ENCODE measurements around the gene HOXB4.

HOXB4 gene

DNA sequence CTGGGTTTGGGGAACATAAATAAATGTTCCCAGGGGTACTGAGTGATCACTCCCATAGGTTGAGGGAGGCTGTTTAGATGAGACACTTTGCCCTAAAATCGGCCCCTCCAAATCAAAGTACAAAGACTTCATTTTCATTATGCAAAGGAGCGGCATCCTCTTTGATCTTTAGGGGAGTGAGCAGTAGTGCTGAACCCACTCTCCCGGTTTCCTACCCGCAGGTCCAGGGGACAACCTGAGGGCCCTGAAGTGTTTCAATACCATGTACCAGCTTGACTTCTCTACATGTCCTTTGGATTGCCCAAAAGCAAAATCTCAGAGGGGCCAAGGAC is 23.0 kb upstream of the HOXB4 start:
- DNase-seq, result no peak

DNA sequence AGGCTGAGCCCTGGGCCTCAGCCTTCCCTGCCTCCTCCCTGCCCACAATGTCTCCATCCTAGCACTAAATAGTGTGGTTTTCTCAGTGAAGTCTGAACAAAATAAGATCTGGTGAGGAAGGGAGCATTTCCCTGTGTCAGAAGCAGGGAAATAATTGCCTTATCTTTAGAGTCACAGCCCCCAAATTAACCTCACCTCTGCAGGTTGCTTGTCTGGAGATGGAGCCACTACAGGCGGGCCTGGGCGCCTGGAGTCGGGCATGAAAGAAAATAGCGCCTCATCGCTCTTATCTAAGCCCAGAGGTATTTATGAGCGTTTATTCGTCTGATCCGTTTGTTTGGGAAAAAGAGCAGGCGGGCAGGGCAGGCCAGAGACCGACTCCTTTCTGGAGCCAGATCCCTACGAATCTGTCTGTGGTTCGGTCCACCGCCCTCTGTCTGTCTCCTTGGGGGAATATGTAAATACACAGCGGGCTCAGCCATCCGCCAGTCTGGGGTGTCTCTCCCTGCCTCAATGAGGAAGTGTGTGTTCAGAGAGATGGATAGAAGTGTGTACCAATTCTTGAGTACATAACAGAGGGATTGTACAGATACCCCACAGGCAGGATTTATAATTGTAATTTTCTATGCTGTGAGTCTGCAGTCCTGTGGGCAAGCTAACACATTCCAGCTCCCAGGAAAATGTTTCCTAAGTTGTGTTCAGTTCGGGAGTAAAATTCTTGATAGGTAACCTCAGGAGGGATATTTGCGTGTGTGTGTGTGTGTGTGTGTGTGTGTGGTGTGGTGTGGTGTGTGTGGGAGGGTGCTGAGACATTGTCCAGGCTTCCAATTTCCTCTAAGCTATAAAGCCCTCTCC is 22.3 kb upstream of the HOXB4 start:
- DNase-seq, result no peak

DNA sequence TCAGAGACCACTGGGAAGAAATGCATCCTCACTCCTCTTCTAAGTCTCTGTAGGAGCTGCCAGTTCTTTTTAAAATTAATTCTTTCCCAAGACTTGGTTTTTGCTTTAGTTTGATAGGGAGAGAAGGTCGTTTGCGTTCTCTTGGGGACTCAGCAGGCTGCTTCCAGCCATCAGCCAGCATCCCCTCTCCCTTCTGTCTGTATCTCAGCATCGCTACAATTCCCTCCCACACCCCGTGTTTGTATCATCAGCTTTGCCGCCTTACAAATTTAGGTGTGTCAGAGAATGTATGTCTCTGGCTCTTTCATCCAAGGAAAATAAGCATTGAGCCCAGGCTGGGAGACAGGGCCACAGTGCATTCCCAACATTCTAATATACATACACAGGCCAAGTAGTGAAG is 21.2 kb upstream of the HOXB4 start:
- DNase-seq, result no peak

DNA sequence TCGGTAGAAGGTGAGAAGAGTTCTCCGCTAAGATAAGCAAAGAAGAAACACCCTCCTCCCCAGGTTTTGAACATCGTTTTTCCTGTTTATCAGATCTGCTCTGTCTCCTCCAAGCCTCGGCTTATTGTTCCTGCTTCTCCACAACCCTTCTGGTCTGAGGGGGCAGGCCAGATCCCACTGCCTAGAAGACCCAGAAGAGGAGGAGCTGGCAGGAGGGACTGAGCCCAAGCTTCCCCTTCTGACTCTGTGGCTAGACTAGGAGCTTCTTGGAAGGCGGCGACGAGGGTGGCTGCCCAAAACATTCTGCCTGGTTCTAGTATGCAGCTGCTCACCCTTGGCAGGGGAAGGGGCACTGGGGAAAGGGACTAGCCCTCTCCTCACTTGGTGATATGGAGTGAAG is 20.6 kb upstream of the HOXB4 start:
- no peak for DNase-seq

DNA sequence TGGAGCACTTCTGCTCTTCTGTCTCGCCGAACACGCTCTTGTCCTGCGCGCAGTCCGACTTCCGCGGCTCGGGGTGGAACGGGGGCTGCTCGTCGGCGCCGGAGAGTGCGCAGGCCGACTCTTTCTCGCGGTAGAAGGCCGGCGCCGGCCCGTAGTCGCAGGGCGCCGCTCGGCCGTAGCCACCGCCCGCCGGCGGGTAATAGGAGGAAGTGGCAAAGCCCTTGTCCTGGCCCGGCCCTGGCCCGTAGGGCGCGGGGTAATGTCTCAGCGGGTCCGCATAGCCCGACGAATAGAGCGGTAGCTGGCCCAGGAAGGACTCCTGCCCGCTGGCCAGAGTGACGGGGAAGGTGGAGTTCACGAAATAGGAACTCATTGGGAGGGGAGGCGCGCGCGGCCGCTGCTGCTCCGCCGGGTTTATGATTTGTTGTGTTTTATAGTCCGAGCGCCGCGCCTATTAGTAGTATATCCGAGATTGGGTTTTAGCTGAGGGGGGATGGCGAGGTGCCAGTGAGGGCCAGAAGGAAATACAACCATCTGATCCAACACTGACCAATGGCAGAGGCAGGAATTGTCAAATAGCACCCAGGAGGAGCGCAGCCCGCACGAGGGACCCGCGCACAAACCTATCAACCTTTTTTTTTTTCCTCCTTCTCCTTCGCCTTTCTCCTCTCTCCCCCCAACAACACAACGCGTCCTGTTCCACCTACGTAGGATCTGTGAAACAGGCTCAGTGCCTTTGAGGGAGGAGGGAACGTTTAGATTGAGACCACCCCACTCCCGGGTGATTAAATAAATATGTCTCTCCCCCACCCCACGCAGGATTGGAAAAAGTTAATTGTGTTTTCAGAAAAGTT is 19.9 kb upstream of the HOXB4 start:
- DNase-seq, result peak; percentile 30 to 38

DNA sequence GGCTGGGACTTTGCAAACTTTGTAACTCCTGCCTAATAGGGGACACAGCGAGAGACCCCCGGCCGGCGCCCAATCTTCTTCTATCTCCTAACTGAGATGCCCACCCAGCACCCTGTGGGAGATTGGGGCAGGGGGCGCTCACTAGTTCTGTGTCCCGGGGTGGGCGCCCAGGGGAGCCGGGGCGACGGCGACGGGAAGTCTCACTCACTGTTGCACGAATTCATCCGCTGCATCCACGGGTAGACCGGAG is 19.3 kb upstream of the HOXB4 start:
- DNase-seq, result no peak

DNA sequence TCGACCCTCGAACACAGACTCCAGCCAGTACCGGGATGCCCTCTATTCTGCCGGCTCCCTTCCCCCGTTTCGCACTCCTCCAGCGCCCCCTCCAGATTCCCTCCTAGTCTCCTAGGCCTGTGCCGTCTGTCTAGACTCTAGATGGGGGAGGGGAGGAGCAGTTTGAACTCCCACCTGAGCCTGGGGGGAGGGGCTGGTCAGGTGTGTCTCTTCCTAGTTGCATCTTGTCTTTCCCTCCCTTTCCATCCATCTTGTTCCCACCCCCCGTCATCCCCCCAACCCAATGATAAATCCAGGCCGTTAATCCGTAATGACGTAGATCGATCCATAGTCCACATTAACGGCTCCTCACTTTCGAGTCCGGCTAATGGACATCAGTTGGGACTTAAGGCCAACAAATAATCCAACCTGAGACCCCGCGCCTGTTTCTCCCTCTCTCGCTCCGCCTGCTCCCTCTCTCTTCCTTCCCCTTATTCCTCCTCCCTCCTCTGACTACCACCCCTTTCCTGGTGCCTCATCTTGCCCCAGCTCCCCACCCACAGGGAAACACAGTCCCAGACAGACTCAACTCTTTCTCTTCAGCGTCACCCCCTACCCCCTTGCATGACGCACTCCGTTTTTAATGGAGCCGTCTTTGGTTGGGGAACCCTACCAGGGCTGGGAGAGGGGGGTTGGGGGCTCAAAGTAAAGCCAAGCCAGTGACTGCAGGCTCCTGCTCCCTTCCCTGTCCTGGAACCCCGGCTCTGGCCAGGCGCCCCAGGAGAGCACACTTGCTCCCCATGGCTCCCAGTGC is 18.8 kb upstream of the HOXB4 start:
- DNase-seq, result no peak

DNA sequence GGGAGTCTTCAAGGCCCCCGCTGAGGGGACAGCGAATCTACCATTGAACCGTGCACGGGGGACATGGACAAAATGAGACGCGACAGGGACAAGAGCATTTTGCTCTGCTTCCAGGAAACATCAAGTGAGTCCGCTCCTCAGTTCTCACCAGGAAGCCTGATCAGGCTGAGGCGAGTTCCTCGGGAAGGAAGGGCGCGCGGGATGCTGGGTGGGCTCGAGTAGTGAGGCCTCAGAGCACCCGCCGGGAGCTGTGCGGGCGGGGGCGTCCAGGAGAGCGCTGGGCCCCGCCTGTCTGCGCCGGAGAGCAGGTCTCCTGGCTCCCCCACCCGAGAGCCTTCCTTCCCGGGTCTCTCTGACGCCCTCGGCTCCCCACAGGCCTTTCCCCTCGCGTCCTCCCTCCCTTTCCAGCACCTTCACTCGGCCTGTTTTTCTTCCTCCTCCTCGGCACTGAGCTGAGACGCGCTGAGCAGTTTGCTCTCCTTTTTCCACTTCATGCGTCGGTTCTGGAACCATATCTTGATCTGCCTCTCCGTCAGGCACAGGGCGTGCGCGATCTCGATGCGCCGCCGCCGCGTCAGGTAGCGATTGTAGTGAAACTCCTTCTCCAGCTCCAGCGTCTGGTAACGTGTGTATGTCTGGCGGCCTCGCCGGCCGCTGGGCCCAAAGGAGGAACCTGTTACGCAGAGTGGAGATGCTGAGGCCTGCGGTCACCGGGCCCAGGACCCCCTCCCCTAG is 18.0 kb upstream of the HOXB4 start:
- no peak for DNase-seq

DNA sequence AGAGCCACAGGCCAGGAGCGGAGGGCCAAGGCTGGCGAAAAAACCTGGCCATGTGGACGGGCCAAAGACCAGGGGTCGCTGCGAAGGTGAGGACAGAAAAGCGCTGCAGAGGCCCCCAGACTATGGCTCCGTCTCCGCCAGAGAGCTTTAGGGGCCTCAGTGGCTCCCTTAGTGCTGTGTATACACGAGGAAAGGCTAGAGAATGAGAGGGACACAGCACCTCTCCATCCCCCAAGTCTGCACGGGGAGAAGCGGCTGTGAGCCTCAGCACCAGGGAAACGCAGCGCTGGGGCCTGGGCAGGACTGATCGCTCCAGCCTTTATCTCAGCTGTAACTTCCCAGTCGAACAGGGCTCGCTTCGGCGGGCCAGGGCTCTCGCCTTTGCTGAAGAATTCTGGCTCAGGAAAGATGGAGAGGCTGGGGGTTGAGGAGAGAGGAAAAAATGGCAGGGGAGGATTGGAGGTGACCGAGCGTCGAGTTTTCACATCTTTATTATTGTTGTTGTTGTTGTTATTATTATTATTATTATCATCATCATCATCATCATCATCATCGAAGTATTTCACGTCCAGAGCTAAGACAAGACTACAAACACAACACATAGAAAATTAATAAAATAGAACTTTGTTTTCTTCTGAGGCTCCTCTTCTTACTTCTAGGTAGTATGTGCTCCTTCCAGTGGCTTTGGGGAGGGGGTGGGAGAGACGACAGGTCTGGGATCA is 17.3 kb upstream of the HOXB4 start:
- DNase-seq, result no peak

DNA sequence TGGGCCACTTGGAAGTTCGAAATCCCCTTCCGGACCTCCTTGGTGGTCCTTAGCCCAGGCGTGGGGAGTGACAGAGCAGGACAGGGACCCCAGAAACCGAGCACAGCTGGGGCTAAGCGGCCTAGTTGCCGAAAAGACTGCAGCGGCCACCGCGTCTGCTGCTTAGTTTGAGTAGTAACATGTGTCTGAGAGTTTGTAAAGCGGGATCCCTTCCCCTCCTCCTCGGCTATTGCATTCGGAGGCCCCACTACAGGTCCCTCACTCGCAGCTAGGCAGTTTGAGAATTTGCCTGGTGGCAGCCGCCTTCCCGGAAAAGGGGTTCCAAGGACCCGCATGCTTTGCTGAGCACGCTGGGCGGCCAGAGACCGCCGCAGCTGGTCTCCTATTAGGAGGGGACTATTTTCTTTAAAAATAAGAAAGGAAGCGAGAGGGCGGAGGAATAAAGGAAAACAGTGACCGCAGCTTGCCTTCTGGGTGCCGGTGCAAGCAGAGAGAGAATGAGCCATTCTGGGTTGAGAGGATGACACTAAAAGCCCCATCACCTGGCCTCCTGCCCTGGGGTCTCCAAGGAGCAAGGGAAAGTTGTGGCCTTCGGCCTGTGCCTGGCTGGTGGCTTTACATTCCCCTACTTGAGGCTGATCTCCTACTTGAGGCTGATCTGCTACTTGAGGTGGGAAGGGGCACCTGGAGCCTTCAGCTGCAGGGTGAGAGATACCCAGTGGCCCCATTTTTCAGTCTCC is 16.6 kb upstream of the HOXB4 start:
- no peak for DNase-seq

DNA sequence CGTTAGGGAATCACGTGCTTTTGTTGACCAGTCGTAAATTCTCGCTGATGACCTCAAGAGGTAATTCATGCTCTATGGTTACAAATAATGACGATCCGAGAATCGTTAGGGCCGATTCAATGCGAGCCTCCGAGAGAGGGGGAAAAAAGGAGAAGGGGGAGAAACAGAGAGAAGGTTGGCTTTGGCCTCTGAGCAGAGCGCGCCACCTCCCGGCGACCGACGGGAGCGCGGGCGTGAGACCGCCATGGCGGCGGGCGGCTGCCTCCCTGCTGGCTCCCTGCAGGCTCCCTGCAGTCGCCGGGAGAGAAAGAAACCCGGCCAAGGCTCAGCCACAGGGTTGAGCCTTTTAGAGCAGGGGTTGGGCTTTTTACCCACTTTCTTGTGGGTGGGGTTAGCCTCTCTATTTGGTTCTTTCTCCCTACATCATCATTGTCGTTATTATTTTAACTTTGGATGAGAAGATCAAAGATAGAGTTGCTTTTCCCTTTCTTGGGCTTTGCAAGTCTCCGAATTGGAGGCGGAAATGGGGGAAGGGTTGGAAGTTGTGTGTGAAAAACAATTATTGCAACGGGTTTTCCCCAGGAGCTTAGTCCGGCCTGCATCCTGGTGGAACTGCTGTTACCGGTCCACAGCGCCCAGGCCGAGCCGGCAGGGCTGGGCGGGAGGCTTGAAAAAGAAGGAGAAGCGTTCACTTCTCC is 15.8 kb upstream of the HOXB4 start:
- DNase-seq, result peak; percentile 33 to 80

DNA sequence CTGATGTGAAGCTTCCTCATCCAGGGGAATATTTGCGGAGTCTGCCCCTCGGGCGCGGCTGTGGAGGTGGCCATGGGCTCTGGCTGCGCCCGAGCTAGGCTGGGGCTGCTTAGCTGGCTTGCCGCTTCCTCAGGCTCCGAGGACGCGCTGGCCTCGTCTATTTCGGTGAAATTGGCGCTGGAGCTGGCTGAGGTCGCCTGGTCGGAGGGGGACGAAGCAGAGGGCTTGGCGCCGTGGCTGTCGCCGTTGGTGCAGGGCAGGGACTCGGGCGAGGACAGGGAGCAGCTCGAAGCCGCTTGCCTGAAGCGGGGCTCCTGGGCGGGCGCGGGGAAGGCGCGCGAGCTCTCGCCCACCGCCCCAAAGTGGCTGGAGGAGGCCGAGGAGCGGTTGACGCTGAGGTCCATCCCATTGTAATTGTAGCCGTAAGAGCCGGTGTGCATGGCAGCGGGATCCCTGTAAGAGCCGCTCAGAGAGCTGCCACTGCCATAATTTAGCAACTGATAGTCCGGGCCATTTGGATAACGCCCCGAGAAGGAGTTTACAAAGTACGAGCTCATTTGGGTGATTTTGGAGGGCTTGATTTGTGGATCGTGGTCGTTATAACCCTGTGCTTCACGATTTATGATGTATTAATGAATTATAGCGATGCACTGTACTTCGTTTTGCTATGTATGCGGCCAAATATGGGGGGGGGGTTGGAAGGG is 15.1 kb upstream of the HOXB4 start, which contains the start of gene HOXB5:
HOXB5 (minus strand) TSS at position 654 of the 704 bp plus-strand sequence; CDS start at position 557, 97 bp downstream.
- no peak for DNase-seq

DNA sequence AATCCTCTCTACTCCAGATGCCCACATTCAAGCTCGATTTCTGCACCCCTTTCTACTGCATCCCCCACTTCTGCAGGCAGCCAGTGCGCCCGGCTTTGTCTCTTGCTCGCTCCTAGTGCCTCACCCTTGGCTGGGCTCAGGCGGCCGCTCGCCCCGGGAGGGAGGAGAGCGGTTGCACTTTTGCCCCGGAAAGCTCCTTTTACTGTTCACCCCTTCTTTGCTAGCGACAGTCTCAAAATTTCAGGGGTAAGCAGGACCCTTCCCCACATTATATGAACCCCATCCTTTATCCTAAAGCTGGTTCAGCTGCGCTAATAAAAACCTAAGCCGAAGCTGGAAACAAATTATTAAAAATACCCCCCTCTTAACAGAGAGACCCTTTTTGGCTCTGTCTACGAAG is 14.4 kb upstream of the HOXB4 start:
- DNase-seq, result no peak

DNA sequence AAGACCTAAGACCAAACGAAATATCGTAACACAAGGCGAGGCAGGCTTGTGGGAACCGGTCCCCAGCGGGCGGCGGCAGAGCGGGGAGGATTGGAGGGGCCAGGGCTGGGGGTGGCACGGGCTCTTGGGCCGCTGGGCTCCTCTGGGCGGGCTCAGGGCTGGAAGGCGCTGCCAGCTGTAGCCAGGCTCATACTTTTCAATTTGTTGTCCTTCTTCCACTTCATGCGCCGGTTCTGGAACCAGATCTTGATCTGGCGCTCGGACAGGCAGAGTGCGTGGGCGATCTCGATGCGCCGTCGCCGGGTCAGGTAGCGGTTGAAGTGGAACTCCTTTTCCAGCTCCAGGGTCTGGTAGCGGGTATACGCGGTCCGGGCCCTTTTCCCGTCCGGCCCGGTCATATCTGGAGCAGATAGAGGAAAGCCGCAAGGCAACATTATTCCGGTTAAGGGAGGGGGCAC is 13.9 kb upstream of the HOXB4 start:
- no peak for DNase-seq

DNA sequence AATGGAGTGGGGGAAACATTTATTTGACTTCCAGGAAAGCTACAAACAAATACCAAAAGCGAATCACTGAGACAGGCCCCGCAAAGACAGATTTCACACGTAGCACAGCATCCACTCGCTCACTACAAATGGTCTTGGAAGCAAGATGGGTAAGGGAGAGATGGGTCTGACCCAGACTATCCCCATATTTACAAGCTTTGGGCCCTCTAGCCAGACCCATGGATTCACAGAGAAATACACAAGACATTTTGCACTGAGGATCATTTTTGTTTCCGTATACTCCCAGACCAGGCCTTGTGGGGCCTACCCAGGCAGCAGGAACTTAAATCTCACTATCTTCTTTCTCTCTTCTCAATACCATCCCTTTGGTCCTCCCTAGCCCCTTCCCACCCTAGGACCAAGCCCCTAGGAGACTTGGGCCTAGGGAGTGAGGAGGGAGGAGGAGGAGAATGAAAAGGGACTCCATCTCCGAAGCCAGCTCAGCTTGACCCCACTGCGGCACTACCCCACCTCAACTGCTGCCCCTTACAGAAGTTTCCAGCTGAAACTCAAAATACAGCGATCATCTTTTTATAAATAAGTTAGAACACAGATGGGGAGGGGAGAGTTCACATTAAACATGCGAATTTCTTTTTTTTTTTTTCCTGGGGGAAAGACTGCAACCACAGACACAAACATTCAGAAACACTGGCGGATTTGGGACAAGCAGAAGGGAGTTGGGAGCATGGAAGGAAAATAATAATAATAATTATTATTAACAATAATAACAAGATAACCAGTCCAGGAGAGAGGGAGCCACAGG is 13.3 kb upstream of the HOXB4 start:
- DNase-seq, result no peak

DNA sequence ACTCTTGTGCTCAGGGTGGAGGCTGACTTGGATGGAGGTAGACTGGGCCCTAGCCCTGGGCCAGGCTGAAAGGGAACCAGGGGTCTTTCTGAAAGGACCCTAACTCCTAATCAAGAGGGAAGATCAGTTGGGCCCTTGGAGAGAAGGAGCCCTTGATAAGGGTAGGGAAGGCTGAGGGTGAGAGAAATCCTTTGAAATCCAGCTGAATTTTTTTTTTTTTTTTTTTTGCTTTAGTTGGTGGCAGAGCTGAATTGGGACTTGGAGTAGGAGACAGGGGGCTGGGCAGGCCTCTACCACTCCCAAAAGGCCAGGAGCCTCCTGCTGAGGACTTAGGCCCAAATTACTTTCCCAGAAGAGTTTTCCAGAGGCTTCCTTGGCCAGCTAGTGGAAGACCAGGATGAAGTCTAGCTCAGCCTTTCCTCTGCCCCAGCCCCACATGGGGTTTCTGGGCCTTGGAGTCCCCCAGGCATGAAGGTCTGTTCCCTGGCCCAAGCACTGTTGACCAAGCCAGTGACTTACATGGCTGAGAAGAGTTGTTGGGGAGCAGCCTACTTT is 12.5 kb upstream of the HOXB4 start:
- DNase-seq, result no peak

DNA sequence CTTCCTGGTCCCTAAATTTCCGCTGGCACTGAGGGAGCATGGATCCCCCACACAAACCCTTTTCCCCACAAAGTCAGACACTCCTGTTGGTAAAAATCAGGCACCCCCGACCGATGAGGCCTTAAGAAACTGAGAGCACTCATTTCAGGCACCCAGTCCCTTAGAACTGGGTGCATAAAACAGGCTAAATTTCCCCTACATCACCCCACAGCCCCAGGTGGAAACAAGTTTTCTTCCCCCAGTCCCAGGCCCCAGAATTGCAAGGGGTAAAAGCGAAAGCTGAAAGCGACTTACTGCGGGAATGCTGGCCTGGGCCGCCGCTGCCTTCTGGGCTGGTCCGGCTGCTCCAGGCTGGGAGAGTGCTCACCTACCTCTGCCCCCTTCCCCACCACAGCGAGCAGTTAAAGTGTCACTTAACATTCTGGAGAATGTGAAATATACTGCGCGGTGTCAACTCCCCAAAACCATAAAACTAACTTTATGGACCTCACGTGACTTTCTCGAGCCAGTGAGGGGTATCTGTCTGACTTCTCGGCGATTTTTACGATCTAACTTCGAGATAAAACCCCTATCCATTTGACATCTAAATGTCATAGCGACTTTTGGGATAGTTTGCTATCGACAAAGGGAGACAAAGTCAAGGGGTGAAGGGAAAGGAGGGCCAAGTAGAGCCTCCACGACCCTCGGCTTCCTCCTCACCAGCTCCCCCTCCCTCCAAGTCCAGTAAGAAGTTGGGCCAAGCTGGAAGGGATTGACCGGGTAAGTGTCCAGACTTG is 11.9 kb upstream of the HOXB4 start, which contains the start of gene HOXB3:
HOXB3 (minus strand) TSS at position 411 of the 776 bp plus-strand sequence. CDS start 37,767 bp downstream, outside the sequence.
- DNase-seq, result no peak
